GM18861 (cell line): ENCODE measurements around the gene EVA1A.

Experiments used
- ATAC-seq: cut with Tn5 transposase; IDR thresholded peaks from one replicate; pipeline ENCODE4 v1.9.1; 2021; ENCODE audit not compliant: unreplicated experiment

The EVA1A gene

DNA sequence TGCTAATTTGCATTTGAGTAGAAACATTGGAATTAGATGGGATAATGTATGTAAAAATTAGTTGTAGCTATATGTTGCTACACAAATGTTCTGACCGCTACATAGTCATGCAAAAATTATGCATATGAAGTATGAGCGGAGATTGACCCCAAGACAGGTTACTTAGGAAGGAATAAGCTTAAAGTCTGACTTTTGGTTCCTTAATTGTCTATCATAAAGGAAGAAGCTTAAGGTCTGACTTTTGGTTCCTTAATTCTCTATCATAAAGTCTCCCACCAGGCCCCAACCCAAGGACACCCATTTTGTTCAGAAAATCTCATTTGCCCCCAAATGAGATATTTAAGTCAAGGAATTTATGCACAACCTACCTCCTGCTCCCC, 106.5 kb downstream of the EVA1A start:
- ATAC-seq: no peak

DNA sequence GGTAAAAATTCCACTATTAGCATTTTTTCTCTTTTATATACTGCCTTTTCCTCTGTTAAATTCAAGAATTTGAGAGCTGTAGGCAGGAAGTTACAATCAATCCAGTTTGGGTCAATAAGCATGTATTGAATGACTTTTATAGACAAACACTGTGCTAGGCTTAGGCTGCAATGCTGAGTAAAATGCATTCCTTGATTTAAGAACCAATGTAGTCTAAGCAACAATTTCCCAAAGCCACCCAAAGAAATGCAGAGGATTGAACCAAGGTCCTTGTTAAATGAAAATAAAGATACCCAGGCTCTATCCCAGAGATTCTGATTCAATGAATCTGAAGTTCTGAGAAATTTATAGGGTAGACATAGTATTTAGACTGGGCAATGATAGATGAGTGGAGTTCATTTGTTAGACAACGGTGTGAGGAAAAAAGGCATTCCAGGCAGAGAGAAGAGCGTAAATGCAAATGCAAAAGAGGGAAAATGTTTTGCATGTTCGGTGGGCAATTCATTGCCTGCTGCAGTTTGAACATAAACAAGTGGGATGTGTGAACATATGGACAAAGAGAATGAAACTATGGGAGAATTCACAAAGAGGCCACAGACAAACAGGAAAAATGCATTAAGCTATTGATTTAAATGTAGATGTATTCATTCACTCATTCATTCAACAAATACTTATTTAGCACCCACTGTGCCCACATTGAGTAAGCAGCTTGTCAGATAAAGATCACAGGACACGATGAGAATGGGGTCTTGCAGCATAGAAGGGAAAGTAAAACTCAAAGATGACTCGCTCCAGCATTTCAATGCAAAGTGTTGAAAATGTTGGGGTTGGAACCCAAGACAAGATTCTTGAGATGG, 107.1 kb downstream of the EVA1A start:
- ATAC-seq: no peak

DNA sequence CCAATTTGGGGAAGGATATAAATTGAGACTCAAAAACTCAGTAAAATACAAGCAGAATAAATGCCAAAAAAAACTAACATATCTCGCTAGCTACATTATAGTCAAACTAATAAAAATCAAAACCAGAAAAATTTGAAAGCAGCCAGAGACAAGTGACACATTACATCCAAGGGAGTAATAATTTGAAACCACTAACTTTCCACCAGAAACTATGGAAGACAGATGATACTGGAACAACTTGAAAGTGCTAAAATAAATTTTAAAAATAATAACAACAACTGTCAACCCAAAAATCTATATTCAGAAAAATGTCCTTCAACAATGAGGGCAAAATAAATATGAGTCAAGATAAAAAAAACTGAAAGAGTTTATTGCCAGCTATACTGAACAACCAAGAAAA, 110.7 kb downstream of the EVA1A start:
- ATAC-seq: no peak

DNA sequence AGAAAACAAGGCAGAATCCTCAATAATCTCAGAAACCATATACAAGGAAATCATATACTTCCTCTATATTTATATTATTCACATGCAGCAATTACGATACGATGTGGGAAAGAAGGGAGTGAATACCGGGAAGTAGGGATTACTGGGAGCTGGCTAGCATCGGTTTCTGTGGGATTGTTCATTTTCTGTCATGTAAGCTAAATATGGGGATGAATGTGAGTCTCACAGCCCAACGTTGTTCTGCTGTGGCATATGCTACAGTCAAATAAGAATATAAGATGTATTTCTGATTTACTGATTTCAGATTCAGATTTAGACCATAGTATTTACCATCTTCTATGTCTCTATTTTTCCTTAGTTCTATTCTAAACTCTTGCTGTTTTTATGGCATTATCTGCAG, 113.6 kb downstream of the EVA1A start:
- no peak for ATAC-seq
